H4 (cell line): ENCODE measurements around the gene SS18L1. TPM values are rescaled to one million over a fixed set of nuclear protein-coding genes. Genes with fewer than 3 reads are reported as not detected.

Experiments
- DNase-seq: peaks from one replicate; pipeline ENCODE4 v3.0.0-alpha.2; 2015; ENCODE audit warnings: low spot score
- total RNA-seq: library from RNA; depleted of rRNA; stranded (reverse); fragments of >200 nt; shearing (Covaris generic); gene quantifications from 2 replicates; pipeline ENCODE4 v1.2.3, GENCODE V29; 2014

The SS18L1 gene
- total RNA-seq, 1 experiment from 2014 or later: 3.3 TPM

DNA sequence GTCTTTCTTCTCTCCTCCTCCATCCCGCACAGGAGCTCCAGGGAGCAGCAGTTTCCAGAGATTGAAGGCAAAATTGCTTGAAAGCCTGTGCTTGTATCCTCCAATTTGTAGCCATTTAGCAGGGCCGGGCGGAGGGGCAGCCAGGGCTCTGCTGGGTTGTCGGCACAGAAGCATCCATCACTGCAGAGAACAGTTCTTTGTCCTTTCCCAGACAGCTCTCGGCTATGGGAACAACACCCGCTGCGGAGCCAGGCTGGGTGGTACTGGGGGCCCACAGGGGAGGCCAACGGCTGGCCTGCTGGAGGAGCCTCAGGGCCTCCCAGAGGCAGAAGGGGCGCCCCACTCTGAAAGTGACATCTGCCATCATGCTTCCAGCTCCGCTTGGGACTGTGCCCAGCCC, 68.7 kb downstream of the SS18L1 start:
- no peak for DNase-seq

DNA sequence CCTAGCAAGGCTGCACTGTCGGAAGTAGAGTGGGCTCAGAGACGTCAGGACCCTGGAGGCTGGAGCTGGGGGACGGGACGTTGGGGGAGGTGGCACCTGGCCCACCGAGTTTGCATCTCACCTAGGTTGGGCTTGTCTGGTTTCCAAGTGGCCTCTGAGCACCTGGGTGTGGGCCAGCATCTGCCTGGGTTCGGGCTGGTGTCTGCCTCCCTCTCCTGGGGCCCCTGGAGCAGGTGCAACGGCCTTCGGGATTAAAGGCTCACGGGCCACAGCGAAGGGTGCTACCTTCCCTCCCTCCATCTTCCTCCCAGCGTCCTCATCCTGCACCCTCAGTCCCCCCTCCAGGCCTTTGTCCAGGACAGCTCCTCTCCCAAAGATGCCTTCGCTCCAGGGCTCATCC, 70.5 kb downstream of the SS18L1 start:
- DNase-seq: no peak

DNA sequence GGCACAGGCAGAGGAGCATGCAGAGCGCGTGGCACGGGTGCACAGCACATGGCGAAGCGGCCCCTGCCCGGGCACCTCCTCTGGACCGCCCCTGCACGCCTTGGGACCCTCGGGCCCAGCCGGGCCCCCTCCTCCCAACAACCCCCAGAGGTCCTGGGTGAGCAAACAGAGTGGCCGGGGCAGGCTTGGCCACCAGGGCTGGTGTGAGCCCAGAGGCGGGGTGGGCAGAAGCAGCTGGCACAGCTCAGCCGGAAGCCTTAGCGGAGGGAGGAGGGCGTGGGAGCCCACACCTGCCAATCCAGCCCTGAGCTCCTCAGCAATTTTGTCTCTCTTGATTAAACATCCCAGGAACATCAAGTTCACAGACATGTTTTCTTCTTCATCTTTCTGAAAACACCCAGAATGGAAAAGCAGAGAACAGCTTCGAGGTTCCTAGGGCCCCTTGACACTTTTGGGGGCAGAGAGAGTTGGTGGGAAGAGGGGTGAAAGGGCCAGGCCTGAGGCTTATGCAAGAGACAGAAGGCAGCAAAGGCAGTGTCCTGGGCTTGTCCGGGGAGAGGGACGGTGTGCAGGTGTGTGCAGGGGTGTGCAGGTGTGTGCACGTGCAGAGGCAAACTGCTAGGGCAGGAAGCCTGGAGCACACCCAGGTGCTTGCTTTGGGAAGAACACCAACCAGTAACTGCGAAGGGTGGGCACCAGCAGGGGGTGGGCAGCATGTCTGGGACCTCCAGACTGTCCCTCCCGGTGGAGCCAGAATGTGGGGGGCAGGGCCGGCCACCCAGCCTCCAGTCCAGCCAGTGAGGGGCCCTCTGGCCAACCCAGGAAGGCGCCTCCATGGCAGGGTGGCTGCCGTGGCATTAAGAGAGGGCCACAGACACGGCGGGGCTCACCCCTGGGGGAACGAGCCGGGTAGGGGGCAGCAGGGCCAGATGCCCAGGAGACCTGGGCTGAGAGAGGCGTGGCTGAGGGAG, 71.7 kb downstream of the SS18L1 start:
- DNase-seq: no peak

DNA sequence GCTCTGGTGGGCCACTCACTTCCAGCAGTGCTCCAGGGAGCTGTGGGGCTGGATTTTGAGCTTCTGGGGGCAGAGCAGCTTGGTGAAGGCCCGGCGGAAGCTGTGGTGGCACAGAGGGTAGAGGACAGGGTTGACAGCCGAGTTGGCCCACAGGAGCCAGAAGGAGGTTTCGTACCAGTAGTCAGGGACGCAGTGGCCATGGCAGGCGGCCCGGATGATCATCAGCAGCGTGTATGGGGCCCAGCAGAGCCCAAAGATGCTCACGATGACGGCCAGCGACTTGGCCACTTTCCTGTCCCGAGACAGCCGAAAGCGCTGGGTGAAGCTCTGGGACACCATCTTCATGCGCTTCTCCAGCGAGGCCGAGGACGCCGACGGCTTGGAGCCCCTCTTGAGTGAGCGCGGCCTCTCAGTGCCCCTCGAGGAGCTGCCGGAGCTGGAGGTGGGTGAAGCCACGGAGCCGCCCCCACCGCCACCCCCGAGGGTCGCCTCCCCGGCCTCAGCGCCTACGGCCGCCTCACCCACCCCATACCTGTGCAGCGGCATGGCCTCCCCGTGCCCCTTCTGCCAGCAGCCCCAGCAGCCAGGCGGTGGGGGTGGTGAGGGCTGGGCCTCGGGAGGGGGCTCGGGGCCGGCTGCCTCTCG, 72.5 kb downstream of the SS18L1 start:
- no peak for DNase-seq

DNA sequence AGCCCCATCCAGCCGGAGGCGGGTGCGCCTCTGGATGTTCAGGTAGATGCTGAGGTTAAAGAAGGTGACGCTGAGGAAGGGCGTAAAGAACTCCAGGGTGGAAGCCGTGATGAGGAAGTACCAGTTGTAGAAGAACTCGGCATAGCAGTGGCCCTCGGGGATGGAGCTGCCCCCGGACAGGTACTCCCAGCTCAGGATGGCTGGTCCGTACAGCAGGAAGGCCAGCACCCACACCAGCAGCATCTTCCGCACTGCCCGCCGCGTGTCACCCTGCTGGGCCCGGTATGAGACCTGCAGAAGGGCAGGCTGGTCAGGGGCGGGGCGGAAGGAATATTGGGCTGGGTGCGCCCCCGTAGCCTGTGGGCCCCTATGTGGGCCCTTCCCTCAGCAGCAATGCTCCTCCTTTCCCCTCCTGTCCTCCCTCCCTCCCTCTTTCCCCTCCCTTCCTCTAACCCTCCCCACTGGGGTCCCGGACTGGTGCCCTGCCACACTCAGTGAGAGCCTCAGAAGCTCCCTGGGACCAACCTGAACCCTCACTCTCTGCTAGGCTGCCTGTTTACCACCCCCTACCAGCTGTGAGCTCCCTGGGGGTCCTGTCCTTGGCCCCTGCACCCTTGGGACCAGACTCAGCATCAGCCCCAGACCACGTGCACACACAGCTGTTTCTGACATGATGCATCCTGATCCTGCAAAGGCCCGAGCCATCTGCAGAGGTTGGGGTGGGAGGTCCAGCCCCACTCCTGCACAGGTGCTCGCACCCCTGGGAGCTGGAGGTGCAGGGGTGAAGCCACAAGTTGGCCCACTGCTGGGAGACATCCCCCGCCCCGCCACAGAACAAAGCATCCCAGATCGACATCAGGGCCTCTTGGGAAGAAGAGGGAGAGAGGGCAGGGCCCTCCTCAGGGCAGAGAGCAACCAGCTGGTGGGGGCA, 73.3 kb downstream of the SS18L1 start:
- no peak for DNase-seq

DNA sequence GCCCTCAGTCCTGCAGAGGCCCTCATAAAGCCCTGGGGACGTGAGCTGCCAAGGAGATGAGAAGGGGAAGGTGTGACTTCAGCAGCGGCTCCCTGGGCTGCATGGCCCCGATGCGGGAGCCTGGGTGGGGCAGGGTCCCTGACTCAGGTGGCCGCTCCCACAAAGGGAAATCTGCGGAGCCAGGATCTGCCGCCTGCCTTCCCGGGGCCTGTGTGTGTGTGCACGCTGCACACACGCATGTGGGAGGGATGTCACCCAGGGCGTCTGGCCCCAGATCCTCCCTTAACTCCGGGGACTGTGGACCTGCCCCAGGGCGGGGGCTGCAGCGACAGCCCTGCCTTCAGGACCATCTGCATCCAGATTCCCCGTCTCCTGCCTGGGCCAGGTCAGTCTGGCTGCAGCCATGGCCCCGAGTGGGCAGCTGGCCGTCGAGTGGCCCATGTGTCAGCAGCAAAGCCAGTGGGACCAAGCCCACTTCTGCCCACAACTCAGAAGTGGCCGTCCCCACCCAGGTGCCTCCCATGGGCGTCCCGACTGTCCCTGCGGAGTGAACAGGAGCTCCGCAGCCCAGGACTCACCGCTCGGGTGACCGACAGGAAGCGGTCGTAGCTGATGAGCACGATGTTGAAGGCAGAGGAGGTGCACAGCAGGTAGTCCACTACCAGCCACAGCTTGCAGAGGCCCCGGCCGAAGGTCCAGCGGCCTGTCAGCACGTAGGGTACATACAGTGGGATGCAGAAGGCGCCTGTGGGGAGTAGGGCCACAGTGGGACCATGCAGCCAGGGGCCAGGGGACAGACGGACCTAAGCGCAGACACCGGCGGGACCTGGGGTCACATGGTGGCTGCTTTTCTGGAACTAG, 74.6 kb downstream of the SS18L1 start:
- DNase-seq: no peak

DNA sequence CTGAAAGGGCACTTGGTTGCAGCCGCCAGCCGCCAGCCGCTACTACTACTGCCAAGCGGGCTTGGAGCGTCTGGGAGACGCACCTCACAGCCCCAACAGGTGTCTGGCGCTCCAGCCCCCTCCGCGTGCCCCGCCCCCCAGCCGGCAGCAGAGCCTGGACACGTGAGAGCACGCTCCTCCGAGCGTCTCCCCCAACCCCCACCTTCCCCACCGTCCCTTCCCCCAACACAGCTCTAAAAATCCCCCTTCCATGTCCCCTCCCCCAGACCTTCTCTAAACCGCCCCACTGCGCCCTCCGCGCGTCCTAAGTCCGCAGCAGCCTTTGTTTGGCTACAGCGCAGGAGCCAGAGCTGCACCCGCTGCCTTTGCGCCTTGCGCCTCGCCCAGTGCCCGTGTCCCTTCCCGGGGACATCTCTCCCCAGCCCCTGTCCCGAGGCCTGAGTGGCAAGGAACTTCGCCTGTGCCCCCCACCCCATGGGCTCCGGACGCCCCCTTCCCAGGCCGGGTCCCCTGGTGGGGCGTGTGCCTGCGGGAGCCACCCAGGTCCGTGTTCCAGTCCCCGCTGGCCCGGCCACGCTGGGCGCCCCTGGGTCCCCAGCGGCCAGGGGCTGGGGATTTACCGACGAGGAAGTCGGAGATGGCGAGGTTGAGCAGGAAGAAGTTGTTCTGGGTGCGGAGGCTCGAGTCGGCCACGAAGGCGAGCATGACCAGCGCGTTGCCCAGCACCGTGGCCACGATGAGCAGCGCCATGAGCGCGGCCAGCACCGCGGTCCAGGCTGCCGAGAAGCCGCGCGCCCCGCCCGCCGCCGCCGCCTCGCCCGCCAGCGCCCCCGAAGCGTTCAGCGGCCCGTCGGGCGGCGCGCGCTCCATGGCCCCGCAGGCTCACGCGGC, 75.8 kb downstream of the SS18L1 start:
- DNase-seq: no peak

DNA sequence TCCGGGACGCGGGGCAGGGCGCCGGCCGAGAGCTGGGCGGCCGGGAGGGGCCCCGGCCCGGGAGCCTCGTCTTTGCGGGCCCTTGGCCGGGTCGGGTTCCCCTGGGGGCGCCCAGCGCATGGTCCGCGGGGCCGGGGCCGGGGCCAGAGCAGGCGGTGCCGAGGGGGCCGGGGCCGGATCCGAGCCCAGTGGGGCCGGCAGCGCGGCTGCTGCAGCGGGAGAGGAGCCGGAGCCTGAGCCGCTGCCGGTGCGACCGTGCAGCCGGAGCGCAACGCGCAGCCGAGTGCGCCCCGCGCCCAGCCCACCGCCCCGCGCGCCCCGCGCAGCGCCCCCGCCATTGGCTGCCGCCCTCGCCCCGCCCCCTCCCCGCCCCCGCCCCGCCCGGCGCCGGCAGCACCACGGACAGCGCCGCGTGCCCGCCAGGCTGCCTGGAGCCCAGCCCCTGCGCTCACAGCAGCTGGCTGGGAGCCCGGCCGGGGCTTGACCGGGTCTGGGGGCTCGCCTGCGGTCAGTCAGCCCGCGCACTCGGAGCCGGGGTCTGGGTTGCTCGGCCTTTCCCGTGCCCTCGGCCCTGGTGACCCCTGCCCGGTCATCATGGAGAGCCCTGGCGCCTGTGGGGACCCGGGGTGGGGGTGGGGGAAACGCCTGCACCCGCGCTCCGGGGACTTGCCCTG, 76.6 kb downstream of the SS18L1 start, which contains the start of gene HRH3:
Gene HRH3 (minus strand): TSS at position 287 of the 674 bp plus-strand sequence. CDS start 308 bp downstream, outside the sequence.
- DNase-seq: no peak

DNA sequence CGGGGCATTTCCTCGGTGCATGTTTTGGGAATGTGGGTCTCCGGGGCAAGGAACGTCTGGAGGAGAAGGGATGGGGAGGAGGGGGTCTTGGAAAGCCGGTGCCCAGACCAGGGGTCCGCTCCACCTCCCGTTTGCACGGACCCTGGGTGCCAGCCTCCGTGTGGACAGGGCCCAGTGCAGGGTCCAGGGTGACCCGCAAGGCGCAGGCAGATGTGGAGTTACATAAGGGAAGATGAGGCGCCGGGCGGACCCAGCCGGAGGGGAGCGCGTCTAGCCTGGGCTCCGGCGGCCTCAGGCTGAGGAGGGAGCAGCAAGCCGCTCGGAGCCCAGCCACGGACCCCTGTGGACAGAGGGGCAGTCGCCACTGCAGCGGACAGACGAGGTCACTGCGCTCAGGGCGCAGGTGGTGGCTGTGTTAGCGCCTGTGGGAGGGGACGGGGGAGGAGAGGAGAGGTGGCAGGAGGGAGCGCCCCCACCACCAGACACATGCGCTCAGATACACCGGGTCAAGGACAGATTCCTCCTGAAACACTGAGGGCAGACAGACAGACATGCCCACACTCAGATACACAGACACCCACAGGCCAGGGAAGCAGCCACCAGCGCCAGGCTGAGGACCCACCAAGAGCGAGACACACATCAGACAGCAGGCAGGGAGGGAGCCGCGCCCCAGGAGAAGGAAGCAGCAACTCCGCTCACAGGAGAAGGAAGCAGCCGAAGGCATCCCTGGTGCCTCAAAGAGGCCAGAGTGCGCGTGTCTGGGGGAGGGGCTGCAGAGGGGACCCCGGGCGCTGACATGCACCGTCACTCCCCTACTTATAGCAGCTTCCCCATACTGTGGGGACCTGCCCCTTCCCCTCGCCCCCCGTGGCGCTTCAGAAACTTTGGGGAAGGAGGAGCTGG, 77.3 kb downstream of the SS18L1 start:
- DNase-seq: no peak

DNA sequence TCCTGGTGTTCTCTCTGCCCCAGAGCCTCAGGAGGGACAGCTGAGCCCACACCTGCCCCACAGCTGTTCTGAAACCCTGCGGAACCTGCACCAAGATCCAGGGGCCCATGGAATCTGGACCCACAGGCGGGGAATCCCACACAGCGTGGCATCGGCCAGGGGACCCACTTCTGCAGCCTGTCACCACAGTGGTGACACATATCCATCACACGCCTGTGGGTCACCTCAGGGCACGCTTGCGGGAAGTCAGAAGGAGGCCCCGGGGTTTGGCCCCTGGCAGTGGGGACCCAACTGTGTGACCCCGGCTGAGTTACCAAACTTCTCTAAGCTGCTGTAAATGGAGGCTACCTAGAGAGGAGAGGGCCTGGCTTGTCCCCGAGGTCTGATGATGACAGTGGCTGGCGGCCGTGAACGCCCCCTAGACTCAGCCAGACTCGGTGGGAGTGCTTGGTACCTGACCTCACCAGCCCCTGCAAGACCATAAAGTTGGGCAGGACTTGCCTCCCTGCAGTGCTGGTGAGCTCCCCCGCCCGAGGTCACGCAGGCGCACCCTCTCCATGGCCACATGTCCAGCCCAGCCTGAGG, 78.8 kb downstream of the SS18L1 start:
- DNase-seq: no peak

DNA sequence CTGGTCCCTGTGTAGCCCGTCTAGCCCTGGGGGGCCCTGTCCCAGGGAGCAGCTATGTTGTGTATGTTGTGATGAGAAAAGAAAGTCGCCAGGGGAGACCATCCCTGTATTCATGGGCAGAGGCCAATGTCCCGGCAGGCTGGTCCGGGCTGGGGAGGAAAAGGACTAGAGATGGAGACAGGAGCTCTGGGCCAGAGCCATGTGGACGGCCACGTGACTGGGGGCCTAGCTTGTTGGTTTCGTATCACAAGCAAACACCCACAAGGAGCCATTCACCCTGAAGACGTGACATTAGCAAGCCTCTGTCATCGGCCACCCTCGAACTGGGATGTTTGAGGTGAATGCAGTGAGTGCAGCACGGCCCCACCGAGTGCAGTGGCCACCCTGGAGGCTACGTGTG, 79.4 kb downstream of the SS18L1 start:
- DNase-seq: no peak

DNA sequence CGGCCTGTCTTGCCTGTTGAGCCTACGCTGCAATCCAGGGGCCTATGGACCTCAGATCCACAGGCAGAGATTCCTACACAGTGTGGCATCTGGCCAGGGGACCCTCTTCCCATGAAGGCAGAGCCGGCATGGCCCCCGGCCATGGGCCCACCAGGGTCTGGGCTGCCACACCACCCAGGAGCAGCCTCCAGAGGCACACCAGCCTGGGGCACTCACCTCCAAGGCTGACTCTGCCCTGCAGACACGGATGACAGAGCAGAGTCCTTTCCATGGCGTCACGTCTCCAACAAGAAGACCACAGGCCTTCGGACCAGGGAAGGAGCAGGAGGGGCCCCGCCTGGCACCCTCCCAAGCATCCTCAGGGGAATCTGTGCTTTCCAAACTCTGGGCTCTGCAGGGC, 80.0 kb downstream of the SS18L1 start:
- no peak for DNase-seq

DNA sequence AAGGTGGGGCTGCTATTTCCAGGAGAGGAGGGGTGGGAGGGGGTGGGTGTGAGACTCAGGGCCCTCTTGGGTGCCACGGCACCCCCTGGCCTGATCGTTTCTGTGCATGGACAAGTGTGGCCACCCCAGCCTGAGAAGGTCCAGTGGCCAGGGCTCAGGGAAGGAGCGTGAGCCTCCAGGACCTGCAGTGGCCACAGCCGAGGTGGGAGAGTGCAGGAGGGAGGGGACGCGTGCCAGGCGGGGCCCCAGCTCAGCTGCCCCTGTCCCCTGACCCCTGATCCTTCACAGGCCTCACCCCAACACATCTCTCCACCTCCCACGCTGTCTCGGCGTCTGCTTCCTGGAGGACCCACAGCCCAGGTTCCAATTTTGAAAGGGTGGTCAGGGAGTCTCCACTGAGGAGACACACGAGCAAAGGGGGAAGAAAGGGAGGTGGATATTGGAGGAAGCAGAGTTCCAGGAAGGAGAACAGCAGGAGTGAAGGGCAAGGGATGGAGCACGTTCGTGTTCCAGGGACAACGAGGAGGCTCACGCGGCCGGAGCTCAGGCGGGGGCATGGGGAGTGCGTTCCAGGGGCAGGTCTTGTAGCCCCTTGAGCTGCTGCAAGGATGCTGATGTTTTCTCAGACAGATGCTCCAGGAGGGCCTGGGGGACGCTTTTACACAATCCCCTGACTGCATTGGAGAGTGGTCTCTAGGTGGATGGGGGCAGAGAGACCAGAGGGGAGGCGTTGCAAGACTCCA, 80.7 kb downstream of the SS18L1 start:
- DNase-seq: no peak

DNA sequence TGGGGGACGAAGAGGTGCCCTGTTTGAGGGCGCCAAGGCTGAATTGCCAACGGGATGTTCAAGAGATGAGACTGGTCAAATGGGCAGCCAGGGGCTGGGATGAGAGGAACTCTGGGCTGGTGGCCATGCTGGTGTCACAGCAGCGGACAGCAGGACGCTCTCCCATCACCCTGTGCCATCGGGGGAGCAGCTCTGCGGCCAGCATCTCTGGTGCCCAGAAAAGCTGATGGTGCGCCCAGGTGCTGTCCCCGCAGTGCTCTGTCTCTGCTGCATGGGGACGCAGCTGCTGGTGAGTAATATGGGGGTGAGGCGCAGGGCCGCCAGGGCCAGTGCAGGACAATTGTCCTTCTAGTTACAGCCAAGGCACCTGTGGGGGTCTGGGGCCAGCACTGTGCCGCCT, 81.5 kb downstream of the SS18L1 start:
- DNase-seq: no peak

DNA sequence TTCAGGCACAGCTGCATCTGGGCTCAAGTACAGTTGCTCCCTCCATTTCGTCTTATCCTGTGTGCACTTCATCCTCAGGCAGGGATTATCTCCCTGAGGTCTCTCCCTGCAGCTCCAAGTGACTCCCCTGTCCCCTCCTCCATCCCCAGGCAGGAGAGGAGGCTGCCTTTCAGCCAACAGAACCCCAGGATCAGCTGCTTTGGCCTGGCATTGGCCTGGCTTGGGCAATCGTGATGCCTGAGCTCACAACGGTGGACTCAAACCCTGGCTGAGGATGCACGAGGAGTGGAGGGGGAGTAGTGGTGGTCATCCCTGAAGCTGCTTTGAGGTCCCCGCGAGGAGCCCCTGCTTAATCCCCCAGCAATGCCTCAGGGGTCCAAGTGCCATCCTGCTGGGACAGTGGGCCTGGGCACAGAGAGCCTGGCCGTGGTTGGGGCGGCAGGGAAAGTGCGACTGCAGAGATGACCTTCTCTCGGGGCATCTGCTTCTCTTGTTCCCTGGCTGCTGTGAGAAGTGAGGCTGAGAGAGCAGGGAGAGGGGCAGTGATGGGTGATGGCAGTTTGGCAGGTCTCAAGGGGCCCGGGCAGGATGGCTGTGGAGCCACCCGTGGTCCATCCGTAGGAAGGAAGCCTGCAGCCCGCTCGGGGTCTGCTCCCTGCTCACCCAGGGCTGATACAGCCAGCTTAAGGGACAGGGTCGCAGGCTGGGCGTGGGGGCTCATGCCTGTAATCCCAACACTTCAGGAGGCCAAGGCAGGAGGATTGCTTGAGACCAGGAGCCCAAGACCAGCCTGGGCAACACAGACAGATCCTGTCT, 82.5 kb downstream of the SS18L1 start:
- DNase-seq: no peak
